HG02678 (cell line): ENCODE measurements around the gene ATRNL1.
"Not testable (repeated sequence)": the region's sequence is repeated elsewhere in the genome, so short reads cannot be mapped to it uniquely, and the experiment has no call there.

Source experiments
- ATAC-seq: cut with Tn5 transposase; IDR thresholded peaks from one replicate; pipeline ENCODE4 v1.9.1; 2021; ENCODE audit warnings: mild to moderate bottlenecking, moderate library complexity; ENCODE audit not compliant: unreplicated experiment

ATRNL1 gene

GRCh38 chr10:115745943-115746342 is 652.8 kb downstream of the ATRNL1 start:
- ATAC-seq = no peak

DNA sequence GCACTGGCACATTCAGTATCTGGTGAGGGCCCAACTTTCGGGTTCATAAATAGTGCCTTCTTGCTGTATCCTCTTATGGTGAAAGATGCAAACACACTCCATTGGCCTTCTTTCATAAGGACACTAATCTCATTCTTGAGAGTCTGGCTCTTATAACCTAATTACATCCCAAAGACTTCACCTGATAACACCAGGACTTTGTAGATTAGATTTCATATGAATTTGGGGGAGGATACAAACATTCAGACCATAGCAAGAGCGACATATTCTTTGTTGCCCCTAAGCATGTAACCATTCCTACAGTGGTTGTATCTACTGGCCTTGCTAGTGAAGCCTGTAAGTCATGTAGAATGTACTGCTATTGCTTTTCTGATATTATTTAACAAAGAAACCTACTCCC is 654.6 kb downstream of the ATRNL1 start:
- ATAC-seq = no peak

DNA sequence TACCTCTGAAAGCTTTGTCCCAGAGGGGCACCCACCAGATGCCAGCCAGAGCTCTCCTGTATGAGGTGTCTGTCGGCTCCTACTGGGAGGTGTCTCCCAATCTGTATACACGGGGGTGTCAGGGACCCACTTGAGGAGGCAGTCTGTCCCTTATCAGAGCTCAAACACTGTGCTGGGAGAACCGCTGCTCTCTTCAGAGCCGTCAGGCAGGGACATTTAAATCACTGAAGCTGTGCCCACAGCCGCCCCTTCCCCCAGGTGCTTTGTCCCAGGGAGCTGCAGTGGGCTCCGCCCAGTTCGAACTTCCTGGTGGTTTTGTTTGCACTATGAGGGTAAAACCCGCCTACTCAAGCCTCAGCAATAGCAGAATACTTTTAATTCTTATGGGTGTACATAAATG is 665.3 kb downstream of the ATRNL1 start:
- ATAC-seq = not testable (repeated sequence)

GRCh38 chr10:115760131-115760530 is 667.0 kb downstream of the ATRNL1 start:
- no peak for ATAC-seq

DNA sequence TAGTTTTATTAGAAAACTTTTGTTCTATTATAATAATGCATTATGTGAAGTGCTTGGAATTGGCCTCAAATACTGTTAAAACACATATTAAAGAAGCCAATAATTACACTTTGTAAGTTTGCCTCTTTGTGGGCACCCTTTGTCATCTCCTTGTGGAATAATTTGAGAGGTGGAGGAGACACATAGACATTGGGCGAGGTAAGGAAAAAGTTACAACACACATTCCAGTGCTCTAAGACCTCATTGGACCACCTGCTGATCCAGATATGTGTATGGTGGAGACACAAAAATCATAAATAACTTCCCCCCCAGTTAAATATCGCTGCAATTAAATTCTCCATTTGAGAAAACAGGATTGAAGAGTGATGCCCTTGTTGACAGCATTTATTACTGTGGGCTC is 668.0 kb downstream of the ATRNL1 start:
- no peak for ATAC-seq

DNA sequence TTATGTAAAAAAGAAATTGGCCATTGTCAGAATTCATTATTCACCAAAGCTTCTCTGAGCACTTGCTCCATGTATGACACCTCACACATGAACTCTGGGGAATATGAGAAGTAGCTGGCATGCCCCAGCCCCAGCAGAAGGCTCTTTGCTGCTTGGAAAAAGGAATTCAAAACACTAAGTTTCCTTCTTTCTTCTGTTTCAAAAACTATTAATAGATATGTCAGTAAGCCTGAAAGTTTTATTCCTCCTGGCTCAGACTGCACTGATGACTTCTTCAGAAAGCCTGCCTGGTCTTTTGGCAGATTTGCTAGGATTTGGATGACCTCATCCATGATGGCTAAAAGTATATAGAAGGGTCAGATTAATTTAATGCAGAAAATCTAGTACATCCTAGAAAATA is 668.9 kb downstream of the ATRNL1 start:
- no peak for ATAC-seq

- no peak for ATAC-seq
Measured at GRCh38 chr10:115771755-115772154, 678.6 kb downstream of the ATRNL1 start.

GRCh38 chr10:115772606-115773005 is 679.4 kb downstream of the ATRNL1 start:
- ATAC-seq = no peak

DNA sequence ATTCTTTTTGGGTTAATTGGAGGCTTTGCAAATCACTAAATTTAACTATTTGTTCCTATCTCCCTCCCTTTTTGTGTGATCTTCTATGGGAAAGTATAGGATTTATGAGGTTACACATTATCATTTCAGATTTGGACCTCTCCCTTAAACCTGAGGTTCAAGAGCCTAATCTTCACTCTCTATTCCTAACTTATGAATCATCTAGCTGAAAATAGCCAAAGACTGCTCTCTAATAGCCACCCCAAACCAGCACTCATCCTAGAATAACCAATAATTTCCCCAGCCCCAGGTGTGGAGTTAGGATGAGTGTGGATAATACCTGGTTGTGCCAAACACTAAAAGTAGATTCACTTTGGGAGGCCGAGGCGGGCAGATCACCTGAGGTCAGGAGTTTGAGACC is 680.7 kb downstream of the ATRNL1 start:
- no peak for ATAC-seq

DNA sequence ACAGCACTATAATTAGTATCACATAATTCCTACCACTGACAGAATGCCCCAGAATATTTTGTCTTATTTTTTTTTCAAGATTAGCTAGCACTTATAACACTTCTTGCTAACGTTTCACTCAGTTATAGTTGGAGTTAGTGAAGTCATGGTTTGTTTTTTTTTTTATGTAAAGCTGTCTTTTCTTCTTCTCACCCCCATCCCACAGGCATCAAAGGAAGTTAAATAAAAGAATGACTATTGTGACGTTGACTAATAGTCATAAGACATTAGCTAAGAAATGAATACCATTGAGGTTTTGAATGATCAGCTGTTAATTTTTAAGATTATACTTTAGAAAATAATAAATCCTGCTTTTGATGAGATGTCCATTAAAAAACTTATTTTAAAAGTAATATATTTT is 681.6 kb downstream of the ATRNL1 start:
- no peak for ATAC-seq

DNA sequence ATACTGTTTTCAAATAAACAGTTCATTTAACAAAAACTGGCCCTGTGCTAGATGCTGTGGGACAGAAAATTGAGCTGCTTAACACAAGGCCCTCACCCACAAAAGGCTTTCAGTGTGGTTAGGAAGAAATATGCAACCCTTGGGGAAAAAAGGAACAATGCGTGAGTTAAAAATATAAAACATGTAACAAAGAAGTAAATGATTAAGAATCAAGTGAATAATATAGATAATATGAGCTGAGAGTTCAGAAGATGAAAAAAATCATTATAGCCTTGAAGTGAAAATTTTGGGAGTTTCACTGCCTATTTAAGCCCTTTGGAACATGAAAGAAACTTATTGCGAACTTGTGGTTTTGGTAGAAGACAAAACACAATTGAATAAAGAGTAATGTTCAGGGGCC is 684.5 kb downstream of the ATRNL1 start:
- no peak for ATAC-seq

DNA sequence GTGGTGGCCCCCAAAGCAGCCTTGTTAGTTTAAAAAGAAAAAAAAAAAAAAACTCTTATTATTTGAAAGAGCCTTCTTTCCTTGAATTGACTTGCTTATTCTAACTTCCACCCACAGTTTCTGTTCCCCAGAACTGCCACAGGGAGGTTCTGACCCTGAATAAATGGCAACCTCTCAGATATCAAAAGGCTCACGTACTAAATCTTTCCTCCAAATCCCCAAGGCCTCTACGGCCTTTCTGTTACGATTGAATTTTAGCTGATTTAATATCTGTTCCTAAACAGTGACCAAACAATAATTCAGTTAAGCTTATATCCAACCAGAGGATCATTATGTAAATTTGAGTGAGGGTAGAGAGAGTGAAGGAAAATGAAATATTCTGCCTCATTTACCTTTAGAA is 697.1 kb downstream of the ATRNL1 start:
- no peak for ATAC-seq

- ATAC-seq = no peak
Measured at GRCh38 chr10:115795964-115796363, 702.8 kb downstream of the ATRNL1 start.

GRCh38 chr10:115801457-115801856 is 708.3 kb downstream of the ATRNL1 start:
- no peak for ATAC-seq

- ATAC-seq = no peak
Measured at GRCh38 chr10:115801992-115802391, 708.8 kb downstream of the ATRNL1 start.

DNA sequence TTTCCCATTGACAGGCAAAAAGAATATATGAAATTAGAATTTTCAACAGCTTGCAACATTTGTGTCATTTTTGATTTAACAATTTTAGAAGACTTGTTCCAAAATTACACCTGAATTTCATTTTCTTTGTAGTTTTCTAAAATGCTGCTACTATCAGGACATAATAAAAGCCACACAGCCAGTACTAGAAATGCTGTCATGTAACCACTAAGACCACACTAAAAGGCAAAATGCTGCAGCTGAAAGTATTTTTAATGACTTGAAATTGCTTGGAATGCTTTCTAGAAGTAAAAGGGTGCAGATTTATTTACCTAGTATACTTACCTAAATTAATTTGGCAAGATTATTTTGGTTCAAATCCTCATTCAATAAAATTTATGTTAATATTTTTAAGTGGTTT is 709.7 kb downstream of the ATRNL1 start:
- no peak for ATAC-seq

GRCh38 chr10:115814542-115814941 is 721.4 kb downstream of the ATRNL1 start:
- ATAC-seq = no peak

DNA sequence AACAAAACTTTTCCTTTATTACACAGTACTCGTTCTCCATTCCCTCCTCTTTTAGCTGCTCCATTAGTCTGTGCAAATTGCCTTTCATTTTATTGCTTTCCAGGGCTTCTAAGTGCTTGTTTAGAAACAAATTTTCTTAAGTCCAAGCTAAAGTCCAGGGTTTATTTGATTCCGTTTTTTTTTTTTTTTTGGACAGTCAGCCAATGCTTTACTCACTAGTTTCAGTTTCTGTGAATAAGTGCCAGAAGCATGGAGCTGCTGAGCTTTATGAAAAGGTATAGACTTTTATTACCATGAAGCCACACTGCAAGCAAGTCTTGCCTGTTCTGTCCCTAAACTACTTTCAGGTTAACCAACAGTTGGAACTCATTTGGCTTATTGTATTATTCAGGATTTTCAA is 724.8 kb downstream of the ATRNL1 start:
- no peak for ATAC-seq

DNA sequence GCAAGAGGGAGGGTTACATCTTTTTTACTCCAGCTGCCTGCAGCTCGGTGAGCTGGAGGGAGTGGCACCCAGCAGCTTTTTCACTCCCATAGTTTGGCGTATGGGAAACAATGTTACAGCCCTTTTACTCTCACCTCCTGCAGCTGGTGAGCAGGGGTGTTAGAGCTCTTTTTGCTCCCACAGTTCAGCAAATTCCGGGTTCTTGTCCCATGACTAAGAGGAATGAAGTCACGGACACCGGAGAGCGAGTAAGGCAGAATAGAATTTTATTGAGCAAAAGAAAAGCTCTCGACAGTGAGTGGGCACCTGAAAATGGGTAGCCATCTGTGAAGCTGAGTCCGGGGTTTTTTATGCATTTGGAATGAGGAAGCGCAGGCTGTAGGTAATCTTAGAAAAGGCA is 733.2 kb downstream of the ATRNL1 start:
- no peak for ATAC-seq

GRCh38 chr10:115827231-115828009 is 734.3 kb downstream of the ATRNL1 start:
- ATAC-seq = no peak

DNA sequence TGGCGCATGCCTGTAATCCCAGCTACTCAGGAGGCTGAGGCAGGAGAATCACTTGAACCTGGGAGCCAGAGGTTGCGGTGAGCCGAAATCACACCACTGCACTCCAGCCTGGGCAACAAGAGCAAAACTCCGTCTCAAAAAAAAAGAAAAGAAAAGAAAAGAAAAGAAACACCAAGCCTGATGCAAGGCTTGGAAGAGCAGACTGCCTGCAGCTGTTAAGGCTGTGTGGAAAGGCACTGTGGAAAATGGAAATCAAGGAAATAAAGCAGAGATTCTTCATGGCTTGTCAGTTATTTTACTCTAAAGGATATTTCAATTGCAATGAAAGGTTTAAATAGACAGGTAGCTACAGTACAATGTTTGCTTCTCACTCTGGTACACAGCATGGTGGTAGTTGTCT is 735.0 kb downstream of the ATRNL1 start:
- not testable (repeated sequence) for ATAC-seq

GRCh38 chr10:115829521-115830205 is 736.5 kb downstream of the ATRNL1 start:
- no peak for ATAC-seq
